Superior temporal gyrus (tissue), 1 donor: Measurements from ENCODE around the gene RFTN1.

ENCODE experiments used
- DNase-seq: peaks from one replicate; pipeline ENCODE4 v3.0.0-alpha.2; 2016; ENCODE audit errors: extremely low spot score

The RFTN1 gene

GRCh38 chr3:16432714-16433113 lies 80.8 kb downstream of the RFTN1 start:
- DNase-seq = no peak

GRCh38 chr3:16430717-16431630 lies 82.5 kb downstream of the RFTN1 start:
- DNase-seq = no peak

- no peak for DNase-seq
Measured at GRCh38 chr3:16429086-16429485, 84.4 kb downstream of the RFTN1 start.

GRCh38 chr3:16428612-16429011 lies 84.9 kb downstream of the RFTN1 start:
- DNase-seq = no peak

- DNase-seq = no peak
Measured at GRCh38 chr3:16427103-16427965, 86.2 kb downstream of the RFTN1 start.

- DNase-seq = no peak
Measured at GRCh38 chr3:16426665-16427064, 86.8 kb downstream of the RFTN1 start.

GRCh38 chr3:16426029-16426400 lies 87.5 kb downstream of the RFTN1 start:
- DNase-seq = no peak

- no peak for DNase-seq
Measured at GRCh38 chr3:16425398-16426028, 88.0 kb downstream of the RFTN1 start.

- no peak for DNase-seq
Measured at GRCh38 chr3:16423947-16424673, 89.4 kb downstream of the RFTN1 start.

- no peak for DNase-seq
Measured at GRCh38 chr3:16423298-16423697, 90.2 kb downstream of the RFTN1 start.

- no peak for DNase-seq
Measured at GRCh38 chr3:16419640-16420241, 93.8 kb downstream of the RFTN1 start.

GRCh38 chr3:16417945-16418739 lies 95.4 kb downstream of the RFTN1 start:
- no peak for DNase-seq

- no peak for DNase-seq
Measured at GRCh38 chr3:16415911-16416476, 97.5 kb downstream of the RFTN1 start.

- DNase-seq = no peak
Measured at GRCh38 chr3:16413321-16413720, 100.2 kb downstream of the RFTN1 start.

- DNase-seq = no peak
Measured at GRCh38 chr3:16412192-16412800, 101.2 kb downstream of the RFTN1 start.

- DNase-seq = no peak
Measured at GRCh38 chr3:16411441-16411840, 102.1 kb downstream of the RFTN1 start.

- DNase-seq = no peak
Measured at GRCh38 chr3:16410659-16411058, 102.8 kb downstream of the RFTN1 start.

GRCh38 chr3:16409032-16409431 lies 104.5 kb downstream of the RFTN1 start:
- DNase-seq = no peak

- DNase-seq = no peak
Measured at GRCh38 chr3:16407366-16407765, 106.1 kb downstream of the RFTN1 start.

GRCh38 chr3:16406579-16406978 lies 106.9 kb downstream of the RFTN1 start:
- peak; percentile 13 for DNase-seq
